ENCODE measurements around the gene ERN2.

ERN2 gene

GRCh38 chr16:23668873-23669272 is 44.1 kb downstream of the ERN2 start:
- no peaks in the 10 kb centered on the region for H3K9me2 ChIP-seq (replicated peaks; ENCODE audit: insufficient read depth, low read length)
- no peak overlapping the region for H3K4me3 ChIP-seq (ENCODE audit: low read length)
- H3K79me2 ChIP-seq (ENCODE audit: low read length) = no peaks in the 10 kb centered on the region
- no peak overlapping the region for H3K27ac ChIP-seq (ENCODE audit: low read length)
- H3K4me1 ChIP-seq (ENCODE audit: low read length) = no peaks in the 10 kb centered on the region
- DNase-seq = no peak
- no peak overlapping the region for H3K4me2 ChIP-seq (ENCODE audit: low read depth, low read length)
- H4K20me1 ChIP-seq (ENCODE audit: insufficient read depth, low read length) = no peaks in the 10 kb centered on the region
- H3K36me3 ChIP-seq (replicated peaks; ENCODE audit: insufficient read depth, low read length) = no peaks in the 10 kb centered on the region; the same call in 1 of the 2 replicates
- TF ChIP-seq EZH2 (optimal IDR thresholded peaks at IDR 0.05; ENCODE audit: low read depth, low read length) = no peak
- TF ChIP-seq EZH2phosphoT487 (IDR thresholded peaks at IDR 0.05; ENCODE audit: low read length) = no peak
- no peak for TF ChIP-seq CTCF (IDR thresholded peaks at IDR 0.05; ENCODE audit: low read length)
- H3K9ac ChIP-seq (ENCODE audit: low read length) = no peak overlapping the region
- no peak overlapping the region for H2AFZ ChIP-seq (ENCODE audit: low read length)
- no peaks in the 10 kb centered on the region for H3K9me3 ChIP-seq (replicated peaks; ENCODE audit: insufficient read depth, low read length)
- H3F3A ChIP-seq (ENCODE audit: insufficient read depth, low read length) = no peaks in the 10 kb centered on the region
- H3K27me3 ChIP-seq (replicated peaks; ENCODE audit: insufficient read depth, low read length) = no peaks in the 10 kb centered on the region

- no peak for DNase-seq
- Histone ChIP-seq H3K4me3 (ENCODE audit: low read length) (no peak overlapping the region), H3K9ac (ENCODE audit: low read length) (no peak overlapping the region), H3F3A (ENCODE audit: insufficient read depth, low read length) (no peaks in the 10 kb centered on the region), H3K4me2 (ENCODE audit: low read depth, low read length) (no peak overlapping the region), H3K27me3 (replicated peaks; ENCODE audit: insufficient read depth, low read length) (no peaks in the 10 kb centered on the region), H4K20me1 (ENCODE audit: insufficient read depth, low read length) (no peaks in the 10 kb centered on the region), H3K27ac (ENCODE audit: low read length) (no peak overlapping the region), H3K9me3 (replicated peaks; ENCODE audit: insufficient read depth, low read length) (no peaks in the 10 kb centered on the region), H3K36me3 (replicated peaks; ENCODE audit: insufficient read depth, low read length) (no peaks in the 10 kb centered on the region; the same call in 1 of the 2 replicates), H3K4me1 (ENCODE audit: low read length) (no peaks in the 10 kb centered on the region), H3K79me2 (ENCODE audit: low read length) (no peaks in the 10 kb centered on the region), H2AFZ (ENCODE audit: low read length) (no peak overlapping the region), H3K9me2 (replicated peaks; ENCODE audit: insufficient read depth, low read length) (no peaks in the 10 kb centered on the region)
- TF ChIP-seq EZH2phosphoT487 (IDR thresholded peaks at IDR 0.05; ENCODE audit: low read length) = no peak
- no peak for TF ChIP-seq EZH2 (optimal IDR thresholded peaks at IDR 0.05; ENCODE audit: low read depth, low read length)
- TF ChIP-seq CTCF (IDR thresholded peaks at IDR 0.05; ENCODE audit: low read length) = no peak
These were observed 44.8 kb downstream of the ERN2 start for GRCh38 chr16:23668225-23668624.

- DNase-seq = no peak
- Histone ChIP-seq H4K20me1 (ENCODE audit: insufficient read depth, low read length) (no peaks in the 10 kb centered on the region), H3F3A (ENCODE audit: insufficient read depth, low read length) (no peaks in the 10 kb centered on the region), H3K36me3 (replicated peaks; ENCODE audit: insufficient read depth, low read length) (no peaks in the 10 kb centered on the region; the same call in 1 of the 2 replicates), H3K9ac (ENCODE audit: low read length) (no peak overlapping the region), H3K9me2 (replicated peaks; ENCODE audit: insufficient read depth, low read length) (no peaks in the 10 kb centered on the region), H3K4me3 (ENCODE audit: low read length) (no peak overlapping the region), H3K27me3 (replicated peaks; ENCODE audit: insufficient read depth, low read length) (no peaks in the 10 kb centered on the region), H3K79me2 (ENCODE audit: low read length) (no peaks in the 10 kb centered on the region), H2AFZ (ENCODE audit: low read length) (no peak overlapping the region), H3K4me2 (ENCODE audit: low read depth, low read length) (no peak overlapping the region), H3K27ac (ENCODE audit: low read length) (no peak overlapping the region), H3K4me1 (ENCODE audit: low read length) (no peaks in the 10 kb centered on the region), H3K9me3 (replicated peaks; ENCODE audit: insufficient read depth, low read length) (no peaks in the 10 kb centered on the region)
- TF ChIP-seq EZH2phosphoT487 (IDR thresholded peaks at IDR 0.05; ENCODE audit: low read length) (no peak), CTCF (IDR thresholded peaks at IDR 0.05; ENCODE audit: low read length) (no peak), EZH2 (optimal IDR thresholded peaks at IDR 0.05; ENCODE audit: low read depth, low read length) (no peak)
These were observed 45.7 kb downstream of the ERN2 start for GRCh38 chr16:23667355-23667659.

All from MM.1S (cell line).